Peyer's patch (tissue), 4 donors: Measurements from ENCODE around the gene RNF125.

Source experiments
- POLR2A ChIP-seq, 2 donors: fragments of 450-650 bp; IDR thresholded peaks; one replicate each; pipeline ENCODE4 v1.5.1; 2017; ENCODE audit warnings: antibody characterized with exemption in 2 of 2, mild to moderate bottlenecking in 2 of 2, moderate library complexity in 2 of 2
- TF ChIP-seq, protein P1 (sequence below), 6 experiments: fragments of 450-650 bp in 4 of 6; fragments of 200-600 bp in 2 of 6; sonication (generic) in 1 of 6; IDR thresholded peaks; one replicate each; pipeline ENCODE4 v1.5.1; 2017 to 2019; ENCODE audit warnings: antibody characterized with exemption in 6 of 6, mild to moderate bottlenecking in 3 of 6, moderate library complexity in 1 of 6

DNA sequence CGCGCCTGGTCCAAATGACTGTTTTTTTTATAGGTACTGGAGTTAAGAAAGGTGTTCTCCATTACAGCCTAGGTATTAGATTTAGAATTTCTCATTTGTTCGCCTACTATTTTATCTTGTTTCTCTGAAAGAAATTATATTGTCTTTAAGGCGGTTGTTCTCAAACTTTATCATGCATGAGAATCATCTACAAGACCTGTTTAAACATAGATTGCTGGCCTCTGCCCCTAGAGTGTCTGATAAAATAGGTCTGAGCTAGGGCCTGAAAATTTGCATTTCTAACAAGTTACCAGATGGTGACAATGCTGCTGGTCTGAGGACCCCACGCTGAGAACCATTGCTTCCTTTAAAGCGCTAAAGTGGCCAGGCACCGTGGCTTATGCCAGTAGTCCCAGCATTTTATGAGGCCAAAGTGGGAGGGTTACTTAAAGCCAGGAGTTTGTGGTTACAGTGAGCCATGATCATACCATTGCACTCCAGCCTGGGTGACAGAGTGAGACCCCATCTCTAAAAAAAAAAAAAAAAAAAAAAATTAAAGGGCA, 39.1 kb downstream of the RNF125 start:
- TF ChIP-seq, protein P1, sequence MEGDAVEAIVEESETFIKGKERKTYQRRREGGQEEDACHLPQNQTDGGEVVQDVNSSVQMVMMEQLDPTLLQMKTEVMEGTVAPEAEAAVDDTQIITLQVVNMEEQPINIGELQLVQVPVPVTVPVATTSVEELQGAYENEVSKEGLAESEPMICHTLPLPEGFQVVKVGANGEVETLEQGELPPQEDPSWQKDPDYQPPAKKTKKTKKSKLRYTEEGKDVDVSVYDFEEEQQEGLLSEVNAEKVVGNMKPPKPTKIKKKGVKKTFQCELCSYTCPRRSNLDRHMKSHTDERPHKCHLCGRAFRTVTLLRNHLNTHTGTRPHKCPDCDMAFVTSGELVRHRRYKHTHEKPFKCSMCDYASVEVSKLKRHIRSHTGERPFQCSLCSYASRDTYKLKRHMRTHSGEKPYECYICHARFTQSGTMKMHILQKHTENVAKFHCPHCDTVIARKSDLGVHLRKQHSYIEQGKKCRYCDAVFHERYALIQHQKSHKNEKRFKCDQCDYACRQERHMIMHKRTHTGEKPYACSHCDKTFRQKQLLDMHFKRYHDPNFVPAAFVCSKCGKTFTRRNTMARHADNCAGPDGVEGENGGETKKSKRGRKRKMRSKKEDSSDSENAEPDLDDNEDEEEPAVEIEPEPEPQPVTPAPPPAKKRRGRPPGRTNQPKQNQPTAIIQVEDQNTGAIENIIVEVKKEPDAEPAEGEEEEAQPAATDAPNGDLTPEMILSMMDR (IDR thresholded peaks at IDR 0.05) = no peak
- no peak for TF ChIP-seq POLR2A (IDR thresholded peaks at IDR 0.05)
